Panc1 (cell line): ENCODE data around the gene MBTPS1. TPM values are rescaled to one million over a fixed set of nuclear protein-coding genes. Genes with fewer than 3 reads are reported as not detected.

Experiments
- ATAC-seq: fragments of 200-7000 bp; cut with Tn5 transposase; 2 replicates; pipeline ENCODE4 v1.9.1; 2020; ENCODE audit warnings: mild to moderate bottlenecking, moderate library complexity
- BruUV-seq: library from RNA; stranded (reverse); fragments of 400-500 nt; replicated peaks from 2 replicates; lab custom pipeline; 2021; lab: Mats Ljungman, UMichigan
- CTCF ChIA-PET: fragments of 300-600 bp; sonication (Branson Sonifier 250); formaldehyde crosslinking; loops from one replicate; lab custom pipeline; 2022; ENCODE audit warnings: antibody characterized with exemption; lab: Charles Lee
- POLR2A ChIA-PET: fragments of 300-600 bp; sonication (Branson Sonifier 250); formaldehyde crosslinking; loops from one replicate; lab custom pipeline; 2022; ENCODE audit warnings: antibody characterized with exemption; lab: Charles Lee
- DNase-seq: peaks from one replicate; pipeline ENCODE4 v3.0.0-alpha.2; 2010; ENCODE audit warnings: low read depth, low spot score
- H3K27ac ChIP-seq: 2 replicates; pipeline ENCODE4 v1.5.1; 2011; ENCODE audit warnings: mild to moderate bottlenecking, low read length, inconsistent platforms
- H3K27me3 ChIP-seq: fragments of 200-500 bp; sonication (Bioruptor generic); 2 replicates; pipeline ENCODE4 v1.6.0; 2014; ENCODE audit warnings: low read length, inconsistent platforms; ENCODE audit not compliant: control insufficient read depth, insufficient read depth
- H3K36me3 ChIP-seq: fragments of 200-500 bp; sonication (Bioruptor generic); 2 replicates; pipeline ENCODE4 v1.5.1; 2014; ENCODE audit warnings: inconsistent platforms, mild to moderate bottlenecking, low read length, moderate library complexity; ENCODE audit not compliant: control insufficient read depth, insufficient read depth
- H3K4me1 ChIP-seq: 2 replicates; pipeline ENCODE4 v1.5.1; 2011; ENCODE audit warnings: inconsistent platforms, mild to moderate bottlenecking, low read length, moderate library complexity; ENCODE audit not compliant: control insufficient read depth, insufficient read depth
- H3K4me3 ChIP-seq, 2 experiments: 2 replicates each; pipeline ENCODE4 v1.5.1; 2011 to 2012; ENCODE audit warnings: low read depth in 2 of 2, low read length in 2 of 2, mild to moderate bottlenecking in 2 of 2, inconsistent platforms in 1 of 2, moderate library complexity in 1 of 2
- H3K9me3 ChIP-seq: fragments of 200-500 bp; sonication (Bioruptor generic); 2 replicates; pipeline ENCODE4 v1.5.1; 2014; ENCODE audit warnings: low read depth, mild to moderate bottlenecking, inconsistent platforms, low read length, moderate library complexity; ENCODE audit not compliant: control insufficient read depth, insufficient read depth
- POLR2AphosphoS5 ChIP-seq: IDR thresholded peaks from 2 replicates; pipeline ENCODE4 v1.6.1; 2012; ENCODE audit warnings: mild to moderate bottlenecking, low read depth, low read length, moderate library complexity
- REST ChIP-seq, 2 experiments: IDR thresholded peaks; 2 replicates each; pipeline ENCODE4 v1.6.1; 2011 to 2012; ENCODE audit warnings: low read depth in 2 of 2, control low read depth in 1 of 2, low read length in 1 of 2, mild to moderate bottlenecking in 1 of 2, moderate library complexity in 1 of 2; ENCODE audit not compliant: insufficient read depth in 1 of 2
- SIN3A ChIP-seq: IDR thresholded peaks from 2 replicates; pipeline ENCODE4 v1.6.1; 2012; ENCODE audit warnings: low read depth, mild to moderate bottlenecking, low read length, moderate library complexity, borderline replicate concordance; ENCODE audit not compliant: insufficient read depth
- TCF7L2 ChIP-seq: IDR thresholded peaks from 2 replicates; pipeline ENCODE4 v1.6.1; 2011; ENCODE audit warnings: mild to moderate bottlenecking, low read depth, low read length, inconsistent platforms
- in situ Hi-C: cut with HindIII; loops from 2 replicates; pipeline ENCODE4 v1.10.0; 2016; ENCODE audit warnings: low sequenced_read_pairs, low pct_unique_long_range_greater_than_20kb
- intact Hi-C: fragments of 100-400 bp; cut with micrococcal nuclease; formaldehyde crosslinking; loops from one replicate; pipeline ENCODE4 v1.10.0; 2022; ENCODE audit not compliant: unreplicated experiment
- total RNA-seq: library from RNA; stranded (reverse); gene quantifications from one replicate; pipeline ENCODE4 v1.2.1, GENCODE V29; 2021; ENCODE audit not compliant: unreplicated experiment
- TF ChIP-seq, protein P1 (sequence below): fragments of 450-650 bp; IDR thresholded peaks from 2 replicates; pipeline ENCODE4 v1.5.1; 2017; ENCODE audit warnings: mild to moderate bottlenecking

The MBTPS1 gene
- total RNA-seq, 1 experiment from 2014 or later: 66.8 TPM

DNA sequence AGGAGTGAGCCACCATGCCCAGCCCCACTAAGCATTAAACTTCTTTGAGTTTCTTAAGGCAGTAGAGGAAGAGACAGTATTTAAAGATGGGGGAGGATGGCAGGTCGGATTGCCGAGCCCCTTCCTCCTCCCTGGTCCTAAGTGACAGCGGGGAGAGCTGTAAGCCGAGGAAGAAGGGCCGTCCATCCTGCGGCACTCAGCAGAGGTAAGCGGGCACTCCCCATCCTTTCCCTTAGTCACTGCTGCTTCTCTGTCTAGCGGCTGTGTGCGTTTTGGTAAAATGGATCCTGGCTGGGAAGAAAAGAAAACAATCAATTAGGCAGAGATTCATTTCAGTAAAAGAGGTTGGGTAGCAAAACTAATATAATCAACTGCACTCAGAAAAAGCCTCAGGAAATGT is 42.3 kb upstream of the MBTPS1 start:
- Histone ChIP-seq H3K4me3 (no peak overlapping the region), H3K9me3 (no peaks in the 10 kb centered on the region), H3K36me3 (no peaks in the 10 kb centered on the region), H3K4me1 (no peaks in the 10 kb centered on the region; the same call in 1 of the 2 replicates), H3K27me3 (no peaks in the 10 kb centered on the region), H3K27ac (no peak overlapping the region)
- DNase-seq: no peak
- in situ Hi-C loops: no loop called here
- no TSS peak for BruUV-seq
- CTCF ChIA-PET: no interaction called here
- POLR2A ChIA-PET: no interaction called here
- no peak for ATAC-seq
- intact Hi-C loops: no loop called here
- TF ChIP-seq TCF7L2 (no peak), REST (IDR thresholded peaks at IDR 0.05; ENCODE audit: insufficient read depth in 1 of 2, low read depth in 2 of 2, low read length in 1 of 2) (no peak)
- TF ChIP-seq, protein P1, sequence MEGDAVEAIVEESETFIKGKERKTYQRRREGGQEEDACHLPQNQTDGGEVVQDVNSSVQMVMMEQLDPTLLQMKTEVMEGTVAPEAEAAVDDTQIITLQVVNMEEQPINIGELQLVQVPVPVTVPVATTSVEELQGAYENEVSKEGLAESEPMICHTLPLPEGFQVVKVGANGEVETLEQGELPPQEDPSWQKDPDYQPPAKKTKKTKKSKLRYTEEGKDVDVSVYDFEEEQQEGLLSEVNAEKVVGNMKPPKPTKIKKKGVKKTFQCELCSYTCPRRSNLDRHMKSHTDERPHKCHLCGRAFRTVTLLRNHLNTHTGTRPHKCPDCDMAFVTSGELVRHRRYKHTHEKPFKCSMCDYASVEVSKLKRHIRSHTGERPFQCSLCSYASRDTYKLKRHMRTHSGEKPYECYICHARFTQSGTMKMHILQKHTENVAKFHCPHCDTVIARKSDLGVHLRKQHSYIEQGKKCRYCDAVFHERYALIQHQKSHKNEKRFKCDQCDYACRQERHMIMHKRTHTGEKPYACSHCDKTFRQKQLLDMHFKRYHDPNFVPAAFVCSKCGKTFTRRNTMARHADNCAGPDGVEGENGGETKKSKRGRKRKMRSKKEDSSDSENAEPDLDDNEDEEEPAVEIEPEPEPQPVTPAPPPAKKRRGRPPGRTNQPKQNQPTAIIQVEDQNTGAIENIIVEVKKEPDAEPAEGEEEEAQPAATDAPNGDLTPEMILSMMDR: no peak

DNA sequence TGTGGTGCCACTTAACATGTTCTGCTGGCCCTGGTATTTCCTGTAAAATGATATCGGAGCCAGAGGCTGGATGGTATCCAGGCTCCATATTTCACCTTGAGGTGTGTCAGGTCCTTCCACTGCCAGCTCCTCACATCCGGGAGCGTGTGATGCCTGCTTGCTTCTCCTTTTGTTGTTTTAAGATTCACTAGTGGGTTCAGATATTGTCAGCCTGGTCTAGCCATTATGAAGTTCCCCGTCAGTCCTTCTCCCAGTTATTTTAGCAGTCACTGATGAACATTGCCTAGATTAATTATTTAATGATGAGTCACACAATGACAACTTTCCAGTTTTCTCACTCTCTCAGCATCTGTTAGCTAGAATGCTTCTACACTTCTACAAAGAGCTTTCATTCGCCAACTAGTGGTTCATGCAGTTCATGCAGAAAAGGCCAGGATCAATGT is 39.6 kb upstream of the MBTPS1 start:
- no peak for ATAC-seq
- TF ChIP-seq SIN3A: no peak
- TF ChIP-seq, protein P1: no peak
- TF ChIP-seq POLR2AphosphoS5: no peak
- TF ChIP-seq REST (IDR thresholded peaks at IDR 0.05; ENCODE audit: insufficient read depth in 1 of 2, low read depth in 2 of 2, low read length in 1 of 2): no peak
- no peak for TF ChIP-seq TCF7L2
- Histone ChIP-seq H3K4me3 (no peak overlapping the region), H3K9me3 (no peaks in the 10 kb centered on the region), H3K36me3 (no peaks in the 10 kb centered on the region), H3K4me1 (no peaks in the 10 kb centered on the region; the same call in 1 of the 2 replicates), H3K27ac (no peak overlapping the region), H3K27me3 (no peaks in the 10 kb centered on the region)
- ChIA-PET POLR2A (no interaction called here), CTCF (interaction anchor here (0.7 to 1.0 kb wide), 4 partner anchors 10 to 271 kb away, joined by 3 to 7 read pairs (median 6); no protein-coding TSS in a partner anchor)
- no peak for DNase-seq
- intact Hi-C loops: no loop called here
- in situ Hi-C loops: no loop called here
- no TSS peak for BruUV-seq
